Measurements from ENCODE around the gene KLF17.

Gene KLF17

GRCh38 chr1:44089371-44090048 lies 29.1 kb upstream of the KLF17 start:
- H3K4me2 ChIP-seq (ENCODE audit: low read length) = no peak overlapping the region
- TF ChIP-seq, protein P1, sequence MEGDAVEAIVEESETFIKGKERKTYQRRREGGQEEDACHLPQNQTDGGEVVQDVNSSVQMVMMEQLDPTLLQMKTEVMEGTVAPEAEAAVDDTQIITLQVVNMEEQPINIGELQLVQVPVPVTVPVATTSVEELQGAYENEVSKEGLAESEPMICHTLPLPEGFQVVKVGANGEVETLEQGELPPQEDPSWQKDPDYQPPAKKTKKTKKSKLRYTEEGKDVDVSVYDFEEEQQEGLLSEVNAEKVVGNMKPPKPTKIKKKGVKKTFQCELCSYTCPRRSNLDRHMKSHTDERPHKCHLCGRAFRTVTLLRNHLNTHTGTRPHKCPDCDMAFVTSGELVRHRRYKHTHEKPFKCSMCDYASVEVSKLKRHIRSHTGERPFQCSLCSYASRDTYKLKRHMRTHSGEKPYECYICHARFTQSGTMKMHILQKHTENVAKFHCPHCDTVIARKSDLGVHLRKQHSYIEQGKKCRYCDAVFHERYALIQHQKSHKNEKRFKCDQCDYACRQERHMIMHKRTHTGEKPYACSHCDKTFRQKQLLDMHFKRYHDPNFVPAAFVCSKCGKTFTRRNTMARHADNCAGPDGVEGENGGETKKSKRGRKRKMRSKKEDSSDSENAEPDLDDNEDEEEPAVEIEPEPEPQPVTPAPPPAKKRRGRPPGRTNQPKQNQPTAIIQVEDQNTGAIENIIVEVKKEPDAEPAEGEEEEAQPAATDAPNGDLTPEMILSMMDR (IDR thresholded peaks at IDR 0.05; ENCODE audit: low read depth, low read length) = no peak
- TF ChIP-seq EZH2phosphoT487 (IDR thresholded peaks at IDR 0.05; ENCODE audit: low read depth) = no peak
- H3K27me3 ChIP-seq (ENCODE audit: low read depth, low read length) = no peaks in the 10 kb centered on the region
- H4K20me1 ChIP-seq (ENCODE audit: insufficient read depth, low read length) = no peaks in the 10 kb centered on the region
- no peaks in the 10 kb centered on the region for H3K79me2 ChIP-seq (ENCODE audit: low read length)
- no peaks in the 10 kb centered on the region for H3K36me3 ChIP-seq (replicated peaks; ENCODE audit: low read depth, low read length)
- H3K9me3 ChIP-seq (ENCODE audit: insufficient read depth, low read length) = no peaks in the 10 kb centered on the region
- H3K27ac ChIP-seq (ENCODE audit: low read length) = no peak overlapping the region
- H3K4me1 ChIP-seq (ENCODE audit: low read length) = no peaks in the 10 kb centered on the region
- H3K4me3 ChIP-seq (ENCODE audit: low read length) = no peak overlapping the region
- no peak overlapping the region for H2AFZ ChIP-seq (ENCODE audit: low read depth, low read length)
- no peak overlapping the region for H3K9ac ChIP-seq (ENCODE audit: low read length)

GRCh38 chr1:44090429-44091252 lies 28.0 kb upstream of the KLF17 start:
- Histone ChIP-seq H3K79me2 (ENCODE audit: low read length) (no peaks in the 10 kb centered on the region), H3K4me3 (ENCODE audit: low read length) (no peak overlapping the region), H3K4me2 (ENCODE audit: low read length) (no peak overlapping the region), H3K36me3 (replicated peaks; ENCODE audit: low read depth, low read length) (no peaks in the 10 kb centered on the region), H3K4me1 (ENCODE audit: low read length) (no peaks in the 10 kb centered on the region), H3K9me3 (ENCODE audit: insufficient read depth, low read length) (no peaks in the 10 kb centered on the region), H3K9ac (ENCODE audit: low read length) (no peak overlapping the region), H3K27me3 (ENCODE audit: low read depth, low read length) (no peaks in the 10 kb centered on the region), H4K20me1 (ENCODE audit: insufficient read depth, low read length) (no peaks in the 10 kb centered on the region), H2AFZ (ENCODE audit: low read depth, low read length) (no peak overlapping the region), H3K27ac (ENCODE audit: low read length) (no peak overlapping the region)
- TF ChIP-seq, protein P1 (IDR thresholded peaks at IDR 0.05; ENCODE audit: low read depth, low read length) = no peak
- TF ChIP-seq EZH2phosphoT487 (IDR thresholded peaks at IDR 0.05; ENCODE audit: low read depth) = no peak

DNA sequence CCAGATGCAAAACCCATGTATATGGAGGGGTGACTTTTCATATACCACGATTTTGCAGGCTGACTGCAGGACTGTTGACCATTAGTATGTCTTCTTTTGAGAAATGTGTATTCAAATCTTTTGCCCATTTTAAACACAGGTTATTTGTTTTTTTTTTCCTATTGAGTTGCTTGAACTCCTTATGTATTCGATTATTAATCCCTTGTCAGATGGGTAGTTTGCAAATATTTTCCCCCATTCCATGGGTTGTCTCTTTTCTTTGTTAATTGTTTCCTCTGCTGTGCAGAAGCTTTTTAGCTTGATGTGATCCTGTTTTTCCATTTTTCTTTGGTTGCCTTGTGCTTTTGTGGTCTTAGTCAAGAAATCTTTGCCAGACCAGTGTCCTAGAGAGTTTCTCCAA lies 24.6 kb upstream of the KLF17 start:
- TF ChIP-seq, protein P1 (IDR thresholded peaks at IDR 0.05; ENCODE audit: low read depth, low read length) = no peak
- no peak for TF ChIP-seq EZH2phosphoT487 (IDR thresholded peaks at IDR 0.05; ENCODE audit: low read depth)
- H3K4me2 ChIP-seq (ENCODE audit: low read length) = no peak overlapping the region
- no peaks in the 10 kb centered on the region for H3K4me1 ChIP-seq (ENCODE audit: low read length)
- no peak overlapping the region for H3K4me3 ChIP-seq (ENCODE audit: low read length)
- no peaks in the 10 kb centered on the region for H3K79me2 ChIP-seq (ENCODE audit: low read length)
- no peak overlapping the region for H2AFZ ChIP-seq (ENCODE audit: low read depth, low read length)
- no peaks in the 10 kb centered on the region for H3K27me3 ChIP-seq (ENCODE audit: low read depth, low read length)
- no peak overlapping the region for H3K9ac ChIP-seq (ENCODE audit: low read length)
- H3K27ac ChIP-seq (ENCODE audit: low read length) = no peak overlapping the region
- H3K36me3 ChIP-seq (replicated peaks; ENCODE audit: low read depth, low read length) = no peaks in the 10 kb centered on the region
- no peaks in the 10 kb centered on the region for H3K9me3 ChIP-seq (ENCODE audit: insufficient read depth, low read length)
- no peaks in the 10 kb centered on the region for H4K20me1 ChIP-seq (ENCODE audit: insufficient read depth, low read length)

- Histone ChIP-seq H3K4me3 (ENCODE audit: low read length) (no peak overlapping the region), H3K4me2 (ENCODE audit: low read length) (no peak overlapping the region), H3K27ac (ENCODE audit: low read length) (no peak overlapping the region), H3K36me3 (replicated peaks; ENCODE audit: low read depth, low read length) (no peaks in the 10 kb centered on the region), H2AFZ (ENCODE audit: low read depth, low read length) (no peak overlapping the region), H3K79me2 (ENCODE audit: low read length) (no peaks in the 10 kb centered on the region), H4K20me1 (ENCODE audit: insufficient read depth, low read length) (no peaks in the 10 kb centered on the region), H3K4me1 (ENCODE audit: low read length) (no peaks in the 10 kb centered on the region), H3K9me3 (ENCODE audit: insufficient read depth, low read length) (no peaks in the 10 kb centered on the region), H3K27me3 (ENCODE audit: low read depth, low read length) (no peaks in the 10 kb centered on the region), H3K9ac (ENCODE audit: low read length) (no peak overlapping the region)
- TF ChIP-seq, protein P1 (IDR thresholded peaks at IDR 0.05; ENCODE audit: low read depth, low read length) = no peak
- no peak for TF ChIP-seq EZH2phosphoT487 (IDR thresholded peaks at IDR 0.05; ENCODE audit: low read depth)
Measured at GRCh38 chr1:44100183-44100868, 18.3 kb upstream of the KLF17 start.
